HG03442 (cell line): ENCODE data around the gene GINS2.
A peak's percentile ranks its signal among the peaks of the same experiment; 100 is the strongest.

ENCODE experiments used
- ATAC-seq: cut with Tn5 transposase; IDR thresholded peaks from one replicate; pipeline ENCODE4 v1.9.1; 2021; ENCODE audit warnings: mild to moderate bottlenecking, moderate library complexity; ENCODE audit not compliant: unreplicated experiment

The GINS2 gene

GRCh38 chr16:85688586-85689284 lies at the start of gene GINS2:
GINS2 (minus strand) TSS chr16:85688954; CDS start chr16:85688898, 56 bp downstream.
- ATAC-seq = peak; percentile 93

DNA sequence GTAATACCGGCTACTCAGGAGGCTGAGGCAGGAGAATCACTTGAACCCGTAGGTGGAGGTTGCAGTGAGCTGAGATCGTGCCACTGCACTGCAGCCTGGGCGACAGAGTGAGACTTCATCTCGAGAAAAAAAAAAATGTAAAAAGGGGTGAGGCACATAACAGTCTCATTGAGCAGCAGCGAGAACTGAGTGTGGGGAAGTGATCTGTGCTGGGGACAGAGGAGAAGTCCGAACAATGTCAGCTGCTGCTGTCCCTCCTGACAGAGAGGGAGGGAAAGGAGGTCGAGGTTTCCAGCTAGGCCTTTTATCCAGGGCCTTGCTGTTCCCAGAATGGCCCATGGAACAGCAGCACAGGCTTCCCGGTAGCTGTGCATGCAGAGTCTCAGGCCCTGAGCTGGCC lies 48.2 kb upstream of the GINS2 start:
- ATAC-seq = no peak

DNA sequence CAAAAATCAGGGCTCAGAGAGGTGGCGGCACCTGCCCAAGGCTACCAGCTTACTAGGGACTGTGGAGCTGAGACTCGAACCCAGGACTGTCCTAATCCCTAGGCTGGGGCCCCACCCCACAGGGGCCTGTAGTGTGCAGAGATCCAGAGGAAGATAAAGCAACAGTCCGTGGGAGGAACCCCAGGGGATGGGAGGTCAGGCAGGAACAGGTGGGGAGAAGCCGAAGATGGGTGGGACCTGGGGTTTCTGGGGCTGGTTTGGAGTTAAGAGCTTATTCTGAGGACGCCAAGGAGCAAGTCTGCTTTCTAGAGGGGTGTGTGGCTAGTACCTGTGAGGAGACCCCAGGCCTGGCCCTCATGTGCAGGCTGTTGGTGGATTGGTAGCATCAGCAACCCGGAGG lies 47.2 kb upstream of the GINS2 start:
- ATAC-seq = no peak

DNA sequence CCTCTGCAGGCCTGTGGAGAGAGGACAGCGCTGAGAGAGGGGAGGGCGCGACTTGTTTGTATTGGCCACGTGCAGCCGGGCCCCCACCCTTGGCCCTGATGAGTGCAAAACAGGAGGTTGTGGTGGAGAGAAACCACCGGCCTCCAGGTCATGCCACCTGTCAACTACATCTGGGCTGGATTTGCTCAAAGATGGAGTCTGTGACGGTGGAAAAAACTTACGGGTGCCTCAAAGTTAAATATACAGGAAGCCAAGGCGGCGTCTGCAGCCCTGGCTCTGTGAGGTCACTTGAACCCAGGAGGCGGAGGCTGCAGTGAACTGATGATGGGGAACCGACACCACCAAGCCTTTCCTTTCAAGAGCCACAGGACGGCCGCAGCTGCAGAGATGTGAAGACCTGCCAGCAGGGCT lies 46.5 kb upstream of the GINS2 start:
- ATAC-seq = peak; percentile 72

DNA sequence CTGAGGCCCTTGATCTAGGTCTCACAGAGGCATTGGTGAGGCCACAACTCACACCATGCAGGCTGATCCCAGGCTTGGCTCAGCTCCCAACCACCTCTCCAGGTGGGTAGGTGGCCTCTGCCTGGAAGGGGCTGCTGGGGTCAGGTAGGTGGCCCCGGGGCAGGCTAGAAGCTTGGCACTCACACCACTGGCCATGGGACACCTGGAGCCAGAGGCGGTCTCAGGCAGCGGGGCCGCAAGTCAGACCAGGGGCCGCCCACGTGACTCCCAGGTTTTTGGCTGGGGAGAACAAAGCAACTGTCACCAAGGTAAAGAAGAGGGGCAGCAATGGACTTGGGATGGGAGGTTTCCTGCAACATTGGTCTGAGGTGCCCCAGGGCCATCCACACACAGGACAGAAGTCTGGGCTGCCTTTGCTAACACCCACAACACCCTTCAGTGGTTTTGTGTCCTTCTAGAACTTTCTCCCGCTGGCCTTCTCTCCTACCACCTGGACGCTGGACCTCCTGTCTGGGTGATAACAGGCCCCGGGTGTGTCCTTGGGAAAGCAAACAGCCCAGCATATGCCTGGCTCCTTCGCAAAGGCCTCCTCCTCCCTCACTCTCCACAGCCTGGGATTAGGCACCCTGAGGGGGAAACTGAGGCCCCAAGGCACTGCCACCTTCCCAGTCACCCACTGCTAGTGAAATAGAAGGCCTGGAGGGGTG lies 45.7 kb upstream of the GINS2 start:
- ATAC-seq = no peak

GRCh38 chr16:85733839-85734170 lies 45.1 kb upstream of the GINS2 start:
- no peak for ATAC-seq

GRCh38 chr16:85733155-85733838 lies 44.5 kb upstream of the GINS2 start:
- ATAC-seq = no peak

GRCh38 chr16:85731179-85731578 lies 42.4 kb upstream of the GINS2 start:
- no peak for ATAC-seq

GRCh38 chr16:85730186-85730465 lies 41.4 kb upstream of the GINS2 start:
- ATAC-seq = no peak

DNA sequence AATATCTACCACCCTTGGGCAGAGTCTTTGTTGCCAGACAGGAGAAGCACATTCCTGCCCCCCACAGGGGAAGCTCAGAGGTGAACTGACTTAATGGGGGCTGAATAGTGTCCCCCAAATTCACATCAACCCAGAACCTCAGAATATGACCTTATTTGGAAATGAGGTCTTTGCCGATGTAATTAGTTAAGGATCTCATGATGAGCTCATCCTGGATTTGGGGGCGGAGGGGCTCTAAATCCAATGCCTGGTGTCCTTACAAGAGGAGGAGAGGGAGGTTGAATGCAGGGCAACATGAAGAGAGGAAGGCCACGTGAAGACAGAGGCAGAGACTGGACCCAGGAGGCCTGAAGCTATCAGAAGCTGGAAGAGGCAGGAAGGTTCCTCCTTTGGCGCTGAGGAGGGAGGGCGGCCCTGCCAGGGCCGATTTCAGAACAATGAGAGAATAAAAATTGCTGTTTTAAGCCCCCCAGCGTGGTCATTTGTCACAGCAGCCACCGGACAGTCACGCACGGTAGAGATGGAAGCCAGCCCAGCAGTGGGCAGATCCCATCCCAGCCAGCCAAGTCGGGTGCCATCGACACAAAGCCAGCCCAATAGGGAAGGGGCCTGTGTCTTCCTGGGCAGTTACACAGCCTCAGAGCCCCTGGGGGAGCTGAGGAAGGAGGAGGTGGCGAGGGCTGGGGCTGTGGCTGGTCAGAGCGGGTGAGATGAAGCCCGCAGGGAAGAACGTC lies 40.9 kb upstream of the GINS2 start:
- no peak for ATAC-seq

DNA sequence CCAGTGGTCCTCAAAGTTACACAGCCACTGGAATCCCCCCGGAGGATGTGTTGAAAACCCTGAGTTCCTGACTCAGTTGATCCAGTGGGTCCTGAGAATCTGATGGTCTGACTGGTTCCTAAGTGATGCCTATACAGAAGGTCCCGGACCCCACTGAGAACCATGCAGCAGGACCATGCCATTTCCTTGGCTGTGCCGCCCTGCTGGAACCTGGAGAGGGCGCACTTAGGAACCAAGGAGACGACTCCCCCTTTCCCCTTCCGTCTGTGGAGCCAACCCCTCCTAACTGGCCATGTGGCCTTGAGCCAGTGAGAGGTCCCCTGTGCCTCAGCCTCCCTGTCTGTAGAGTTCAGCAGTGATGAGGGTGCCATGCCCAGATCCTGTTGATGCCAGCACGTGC lies 40.1 kb upstream of the GINS2 start:
- ATAC-seq = no peak

DNA sequence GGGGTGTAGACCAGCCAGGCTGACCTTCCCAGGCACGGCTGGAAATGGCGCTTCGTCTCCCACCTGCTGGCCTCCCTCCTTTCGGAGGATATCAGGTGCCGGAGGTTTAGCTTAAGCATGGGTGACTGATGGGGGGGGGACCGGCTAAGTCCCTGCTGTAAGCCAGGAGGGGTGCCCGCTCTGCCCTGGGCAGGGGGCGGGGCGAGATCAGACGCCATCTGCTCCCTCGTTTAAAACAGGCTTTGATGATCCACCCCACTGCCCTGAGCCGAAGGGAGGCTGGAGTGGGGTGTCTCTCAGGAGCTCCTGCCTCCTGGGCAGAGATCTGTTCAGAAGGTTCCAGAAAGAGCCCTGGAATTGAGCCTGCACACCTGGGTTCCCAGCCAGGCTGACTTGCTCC lies 36.2 kb upstream of the GINS2 start:
- ATAC-seq = no peak

DNA sequence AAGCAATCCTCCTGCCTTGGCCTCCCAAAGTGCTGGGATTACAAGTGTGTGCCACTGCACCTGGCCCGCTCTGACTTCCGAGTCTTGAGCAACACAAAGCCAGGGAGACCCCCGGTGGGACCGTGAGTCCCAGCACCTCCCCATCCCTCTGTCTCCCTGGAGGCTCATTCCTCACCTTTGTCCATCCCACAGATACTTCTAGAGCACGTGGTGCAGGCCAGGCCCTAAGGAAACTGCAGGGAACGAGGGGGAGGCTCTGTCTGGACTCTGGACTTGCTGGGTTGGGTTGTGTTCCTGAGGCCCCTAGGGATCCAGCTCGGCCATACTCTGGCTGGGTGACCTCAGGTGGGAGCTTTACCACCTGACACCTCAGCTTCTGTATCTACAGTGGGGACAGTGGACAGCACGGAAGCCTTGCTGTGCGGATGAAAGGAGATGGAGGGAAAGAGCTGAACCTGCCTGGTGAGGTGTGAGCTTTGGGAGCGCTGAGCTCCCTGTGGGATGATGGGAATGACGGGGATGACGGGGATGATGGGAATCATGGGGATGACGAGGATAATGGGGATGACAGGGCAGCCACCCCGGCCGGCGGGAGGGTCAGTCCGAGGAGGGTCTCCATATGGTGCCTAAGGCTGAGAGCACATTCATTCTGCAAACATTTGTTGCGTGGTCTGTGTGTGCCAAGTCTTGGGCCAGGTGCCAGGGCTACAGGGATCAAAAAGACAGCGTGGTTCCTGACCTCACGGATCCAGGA lies 35.5 kb upstream of the GINS2 start:
- ATAC-seq = no peak

- ATAC-seq = no peak
These were observed 33.6 kb upstream of the GINS2 start for GRCh38 chr16:85722128-85722893.

DNA sequence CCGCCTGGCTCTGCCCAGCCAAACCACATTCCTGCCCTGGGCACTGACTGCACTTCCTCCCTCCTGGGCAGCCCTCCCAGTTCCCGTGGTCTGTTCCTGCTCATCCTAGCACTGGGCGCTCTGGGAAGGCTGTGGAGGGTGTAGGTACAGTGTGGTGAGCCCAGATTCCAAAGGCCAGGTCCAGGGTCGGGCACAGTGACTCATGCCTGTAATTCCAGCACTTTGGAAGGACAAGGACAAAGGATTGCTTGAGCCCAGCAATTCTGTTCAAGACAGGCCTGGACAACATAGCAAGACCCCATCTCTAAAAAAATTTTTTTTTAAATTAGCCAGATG lies 31.5 kb upstream of the GINS2 start:
- no peak for ATAC-seq

DNA sequence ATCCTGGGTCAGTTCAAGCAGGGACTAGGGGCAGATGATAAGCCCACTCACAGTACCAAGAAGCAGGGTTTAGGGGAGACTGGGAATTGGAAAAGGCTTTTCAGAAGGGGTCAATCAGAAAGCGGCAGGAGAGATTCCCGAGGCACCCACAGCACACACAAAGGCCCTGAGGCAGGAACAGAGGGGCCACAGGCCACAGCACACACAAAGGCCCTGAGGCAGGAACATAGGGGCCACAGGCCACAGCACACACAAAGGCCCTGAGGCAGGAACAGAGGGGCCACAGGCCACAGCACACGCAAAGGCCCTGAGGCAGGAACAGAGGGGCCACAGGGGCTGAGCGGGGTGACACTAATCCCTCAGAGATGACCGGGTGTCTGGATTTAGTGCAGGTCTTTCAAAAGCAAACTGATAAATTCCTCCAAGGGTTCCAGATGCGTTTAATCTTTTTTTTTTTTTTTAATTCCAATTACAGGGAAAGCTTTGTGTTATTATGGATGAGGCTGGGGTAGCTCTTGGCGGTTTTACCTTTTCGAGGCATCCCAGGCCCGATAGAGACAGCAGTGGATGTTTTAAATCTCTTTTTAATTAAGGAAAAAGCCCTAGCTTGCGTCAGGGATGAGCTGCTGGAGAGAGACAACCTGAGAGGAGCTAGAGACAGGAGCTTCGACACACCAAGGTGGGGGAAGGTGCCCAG lies 31.0 kb upstream of the GINS2 start:
- no peak for ATAC-seq

GRCh38 chr16:85718682-85719081 lies 29.9 kb upstream of the GINS2 start:
- no peak for ATAC-seq

GRCh38 chr16:85718153-85718477 lies 29.4 kb upstream of the GINS2 start:
- ATAC-seq = no peak

GRCh38 chr16:85717393-85718152 lies 28.8 kb upstream of the GINS2 start:
- no peak for ATAC-seq
